NCI-H2081 treated with DMSO at 0.1 percent for 48 hours (cell line): Measurements from ENCODE around the gene MACROD2.

Experiments
- DNase-seq: peaks from one replicate; lab custom pipeline; 2025; lab: John Stamatoyannopoulos, UW

MACROD2 gene

GRCh38 chr20:14866841-14867514, 871.7 kb downstream of the MACROD2 start:
- DNase-seq, result no peak

- no peak for DNase-seq
Measured at GRCh38 chr20:14877301-14878028, 882.1 kb downstream of the MACROD2 start.

- no peak for DNase-seq
Measured at GRCh38 chr20:14878676-14879019, 883.3 kb downstream of the MACROD2 start.

DNA sequence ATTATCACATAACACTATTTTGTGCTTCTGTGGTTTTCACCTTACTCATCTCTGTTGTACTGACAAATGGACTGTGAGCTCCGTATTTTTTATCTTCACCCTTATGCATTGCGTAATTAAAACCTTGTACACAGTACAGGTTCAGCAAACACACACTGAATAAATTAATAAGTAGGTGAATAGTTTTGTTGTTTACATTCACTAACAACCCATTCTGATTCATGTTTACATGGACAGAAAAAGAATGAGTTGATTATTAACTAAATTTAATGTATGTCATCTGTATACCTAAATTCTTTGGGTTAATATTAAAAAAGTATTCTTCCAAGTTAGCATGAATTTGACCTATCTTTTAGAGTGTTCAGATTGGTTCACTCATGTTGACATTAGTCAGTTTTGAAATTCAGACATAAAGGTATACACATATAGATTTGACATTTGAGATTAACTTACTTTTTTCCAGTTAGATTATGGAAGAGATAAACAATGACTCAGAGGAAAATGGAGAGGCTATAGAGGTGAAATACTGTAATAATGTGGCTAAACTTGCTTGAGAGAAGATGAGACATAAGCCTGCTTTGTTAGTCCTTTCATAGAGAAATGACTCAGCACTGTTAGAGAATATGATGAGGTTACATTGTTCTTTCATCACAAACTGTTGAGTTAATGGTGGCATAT, 883.8 kb downstream of the MACROD2 start:
- DNase-seq, result no peak

- no peak for DNase-seq
Measured at GRCh38 chr20:14879839-14880238, 884.5 kb downstream of the MACROD2 start.

DNA sequence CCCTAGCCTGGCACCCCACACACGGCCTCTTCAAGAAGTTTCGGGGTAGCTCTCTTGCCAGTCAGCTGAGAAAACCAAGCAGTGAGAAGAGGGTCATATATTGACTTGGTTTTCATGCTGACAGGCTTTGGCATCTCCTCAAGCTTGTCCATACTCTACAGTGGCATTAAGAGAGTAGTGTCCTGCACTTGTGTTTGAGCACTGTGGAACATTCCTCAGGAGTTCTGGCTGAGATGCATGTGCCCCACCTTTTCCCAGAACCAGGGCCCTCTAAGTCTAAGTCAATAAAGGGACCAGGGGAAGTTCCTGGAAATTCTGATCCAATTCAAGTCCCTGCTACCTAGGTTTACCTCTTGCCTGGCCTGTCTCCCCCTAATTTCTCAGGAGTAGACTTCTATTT, 886.2 kb downstream of the MACROD2 start:
- no peak for DNase-seq

DNA sequence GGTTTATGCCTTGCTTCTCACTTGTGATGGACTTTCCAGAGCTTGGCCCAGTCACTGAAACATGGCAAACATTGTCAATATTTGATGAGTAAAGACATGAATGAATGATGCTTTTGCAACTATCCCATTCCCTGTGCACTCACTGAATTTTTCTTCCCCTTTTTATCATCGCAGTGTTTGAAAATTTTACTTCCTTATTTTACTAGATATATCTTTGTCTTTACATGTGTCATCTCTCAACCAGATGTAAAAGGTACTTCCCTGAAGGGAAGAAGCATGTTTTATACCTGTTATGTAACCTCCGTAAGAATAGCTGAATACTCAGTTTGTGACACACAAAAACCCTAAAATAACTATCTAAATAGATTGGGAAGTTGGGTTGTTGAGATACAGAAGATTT, 886.8 kb downstream of the MACROD2 start:
- no peak for DNase-seq

- no peak for DNase-seq
Measured at GRCh38 chr20:14882846-14883245, 887.5 kb downstream of the MACROD2 start.

DNA sequence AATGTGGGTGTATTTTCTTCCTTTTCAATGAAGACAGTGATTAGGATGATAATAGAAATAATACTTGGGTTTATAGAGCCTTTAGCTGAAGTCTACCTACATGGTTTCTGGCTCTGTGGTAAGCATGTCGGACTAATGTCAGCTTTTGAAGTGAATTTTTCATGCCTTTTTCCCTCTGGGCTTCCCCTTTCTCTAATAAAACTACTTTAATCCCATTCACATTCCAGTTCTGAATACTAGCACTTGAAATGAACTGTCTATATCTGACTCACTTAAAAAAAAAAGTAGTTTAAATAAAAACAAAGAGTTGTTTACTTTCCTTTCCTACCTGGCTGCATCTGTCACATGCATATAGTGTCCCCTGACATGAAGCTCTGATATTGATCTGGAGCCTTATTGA, 888.0 kb downstream of the MACROD2 start:
- no peak for DNase-seq

DNA sequence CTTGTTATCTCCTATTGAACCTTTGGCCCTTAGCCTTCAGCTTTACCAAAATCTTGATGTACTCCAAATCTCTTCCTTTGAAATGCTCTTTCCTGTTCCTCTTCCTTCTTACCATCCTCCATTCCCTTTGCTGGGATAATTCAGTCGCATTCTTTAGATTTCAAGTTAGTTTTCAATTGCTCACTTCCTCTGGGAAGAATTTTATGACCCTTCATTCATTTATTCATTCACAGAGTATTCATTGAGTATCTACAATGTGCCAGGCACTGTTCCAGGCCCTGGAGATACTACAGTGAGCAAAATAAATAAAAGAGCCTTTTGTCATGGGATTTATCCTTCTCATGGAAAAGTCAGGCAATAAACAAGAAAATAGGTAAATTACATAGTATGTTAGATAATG, 890.3 kb downstream of the MACROD2 start:
- no peak for DNase-seq

- no peak for DNase-seq
Measured at GRCh38 chr20:14888134-14888533, 892.8 kb downstream of the MACROD2 start.

- no peak for DNase-seq
Measured at GRCh38 chr20:14889496-14890255, 894.4 kb downstream of the MACROD2 start.

GRCh38 chr20:14890713-14891112, 895.4 kb downstream of the MACROD2 start:
- no peak for DNase-seq

DNA sequence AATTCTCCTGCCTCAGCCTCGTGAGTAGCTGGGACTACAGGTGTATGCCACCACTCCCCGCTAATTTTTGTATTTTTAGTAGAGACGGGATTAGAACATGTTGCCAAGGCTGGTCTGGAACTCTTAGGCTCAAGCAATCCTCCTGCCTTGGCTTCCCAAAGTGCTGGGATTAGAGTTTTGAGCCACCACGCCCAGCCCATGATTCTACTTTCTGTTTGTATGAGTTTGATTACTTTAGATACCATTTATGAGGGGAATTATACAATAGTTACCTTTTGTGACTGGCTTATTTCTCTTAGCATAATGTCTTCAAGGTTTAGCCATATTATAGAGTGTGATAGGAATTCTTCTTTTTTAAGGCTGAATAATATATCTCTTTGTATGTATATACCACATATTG, 897.5 kb downstream of the MACROD2 start:
- no peak for DNase-seq

DNA sequence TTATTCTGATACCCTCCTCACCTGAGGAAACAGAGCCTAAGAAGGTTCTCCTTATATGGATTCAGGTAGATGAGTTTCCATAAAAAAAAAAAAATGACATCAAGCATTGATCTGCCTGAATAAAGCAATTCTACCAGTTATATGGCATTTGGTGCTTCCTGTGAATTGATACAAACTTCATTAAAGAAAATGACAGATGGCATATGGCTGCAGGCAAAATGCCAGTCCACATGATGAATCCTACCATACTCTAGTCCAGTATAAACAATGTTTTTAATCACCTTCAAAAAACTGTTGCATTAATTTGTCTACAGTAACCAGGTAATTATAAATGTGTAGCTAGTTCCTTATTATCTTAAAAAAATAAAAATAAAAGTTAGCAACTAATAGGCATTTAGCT, 901.3 kb downstream of the MACROD2 start:
- no peak for DNase-seq

DNA sequence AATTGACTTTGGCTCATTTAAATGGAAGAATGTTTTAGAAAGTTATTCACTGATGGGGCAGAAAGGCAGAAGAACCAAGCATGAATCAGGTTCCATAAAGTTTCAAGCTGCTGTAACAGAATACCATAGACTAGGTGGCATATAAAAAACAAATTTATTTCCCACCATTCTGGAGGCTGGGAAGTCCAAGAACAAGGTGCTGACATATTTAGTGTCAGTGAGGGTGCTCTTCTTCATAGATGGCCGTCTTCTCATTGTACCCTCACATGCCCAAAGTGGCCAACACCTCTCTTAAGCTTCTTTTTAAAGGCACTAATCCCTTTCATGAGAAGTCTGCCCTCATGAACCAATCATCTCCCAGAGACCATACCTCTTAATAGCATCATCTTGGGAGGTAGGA, 902.3 kb downstream of the MACROD2 start:
- no peak for DNase-seq

GRCh38 chr20:14902432-14903089, 907.2 kb downstream of the MACROD2 start:
- DNase-seq, result no peak

- DNase-seq, result no peak
Measured at GRCh38 chr20:14906908-14907434, 911.7 kb downstream of the MACROD2 start.

GRCh38 chr20:14910126-14910525, 914.8 kb downstream of the MACROD2 start:
- no peak for DNase-seq

DNA sequence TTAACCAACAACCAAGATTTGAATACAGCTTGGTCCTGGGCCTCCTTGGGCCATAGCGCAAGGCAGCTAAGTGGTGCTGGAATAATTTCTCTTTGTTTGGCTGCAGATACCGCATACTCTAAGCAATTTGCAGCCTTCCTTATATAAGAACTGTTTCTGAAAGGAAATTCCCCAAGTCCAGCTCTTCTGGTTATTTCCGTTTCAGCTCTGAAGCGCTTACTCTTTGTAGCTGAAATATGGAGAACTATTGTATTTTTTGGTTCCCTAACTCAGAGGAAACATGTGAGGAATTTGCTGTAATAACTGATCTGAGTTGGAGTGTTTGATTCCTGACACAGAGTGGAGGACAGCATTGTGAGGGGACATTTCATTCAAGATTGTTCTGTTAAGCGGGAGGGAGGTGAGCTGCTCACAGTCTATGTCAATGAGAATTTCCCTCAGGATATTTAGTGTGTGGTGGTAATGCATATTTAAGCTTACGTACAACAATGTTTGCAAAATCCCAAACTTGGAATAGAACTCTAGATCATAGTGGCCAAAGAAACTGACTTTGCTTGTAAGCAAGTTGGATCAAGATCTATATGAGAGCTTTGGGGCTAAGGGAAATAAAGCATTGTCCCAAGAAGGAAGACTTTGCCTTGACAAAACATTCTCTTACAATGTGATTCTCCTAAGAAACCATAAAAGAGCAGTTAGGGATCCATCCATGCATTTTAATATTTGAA, 918.7 kb downstream of the MACROD2 start:
- no peak for DNase-seq

DNA sequence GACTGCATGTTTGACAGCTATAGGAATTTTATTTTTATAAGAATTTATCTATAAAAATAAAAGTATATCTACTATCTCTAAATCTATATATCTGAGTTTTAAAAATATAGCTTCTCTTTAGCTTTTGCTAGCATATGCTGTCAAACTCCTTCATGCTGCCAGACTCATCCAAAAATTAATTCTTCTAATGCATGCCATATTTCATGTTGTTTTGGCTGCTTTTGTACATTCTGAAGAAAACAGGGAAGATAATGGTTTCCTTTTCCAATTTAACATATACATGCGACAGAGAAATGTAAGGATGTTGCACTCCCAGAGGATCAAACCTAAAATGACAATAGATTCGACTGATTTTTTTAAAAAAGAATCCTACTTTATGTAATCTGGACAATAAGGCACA, 919.3 kb downstream of the MACROD2 start:
- no peak for DNase-seq
